Lung (tissue), 12 donors: ENCODE results near the gene ANXA2R. TPM values are rescaled to one million over a fixed set of nuclear protein-coding genes. Genes with fewer than 3 reads are reported as not detected.

Experiments
- ATAC-seq: fragments of 200-7000 bp; cut with Tn5 transposase; one replicate; pipeline ENCODE4 v1.9.1; 2020; ENCODE audit warnings: moderate number of reproducible peaks; ENCODE audit not compliant: insufficient read depth, low FRiP score
- DNase-seq, 3 donors: peaks; one replicate each; pipeline ENCODE4 v3.0.0-alpha.2; 2013 to 2017
- H3K27ac ChIP-seq, 2 donors: one replicate each; pipeline ENCODE4 v1.5.1; 2013; ENCODE audit warnings: mild to moderate bottlenecking in 2 of 2, moderate library complexity in 2 of 2, control low read depth in 1 of 2, inconsistent platforms in 1 of 2, low read depth in 1 of 2, low read length in 1 of 2
- H3K27me3 ChIP-seq, 3 donors: one replicate each; pipeline ENCODE4 v1.5.1; 2013; ENCODE audit warnings: low read length in 2 of 3; ENCODE audit not compliant: control insufficient read depth in 3 of 3, insufficient read depth in 3 of 3
- H3K36me3 ChIP-seq, 4 donors: one replicate each; pipeline ENCODE4 v1.5.1; 2013; ENCODE audit warnings: low read length in 4 of 4, mild to moderate bottlenecking in 1 of 4, moderate library complexity in 1 of 4; ENCODE audit not compliant: control insufficient read depth in 4 of 4, insufficient read depth in 4 of 4
- H3K4me1 ChIP-seq, 5 donors: one replicate each; pipeline ENCODE4 v1.5.1; 2013; ENCODE audit warnings: low read length in 5 of 5, mild to moderate bottlenecking in 2 of 5, moderate library complexity in 1 of 5; ENCODE audit not compliant: control insufficient read depth in 5 of 5, insufficient read depth in 5 of 5
- H3K4me3 ChIP-seq: one replicate; pipeline ENCODE4 v1.5.1; 2013; ENCODE audit warnings: mild to moderate bottlenecking, control low read depth, moderate library complexity
- H3K9ac ChIP-seq, 2 donors: one replicate each; pipeline ENCODE4 v1.5.1; 2013; ENCODE audit warnings: low read length in 2 of 2, control low read depth in 1 of 2; ENCODE audit not compliant: insufficient read depth in 1 of 2
- H3K9me3 ChIP-seq, 4 donors: one replicate each; pipeline ENCODE4 v1.5.1; 2013; ENCODE audit warnings: low read length in 3 of 4, mild to moderate bottlenecking in 1 of 4, moderate library complexity in 1 of 4; ENCODE audit not compliant: control insufficient read depth in 4 of 4, insufficient read depth in 3 of 4
- CTCF ChIP-seq: IDR thresholded peaks from 2 replicates; pipeline ENCODE4 v1.5.1; 2012; ENCODE audit warnings: mild to moderate bottlenecking; ENCODE audit errors: control extremely low read depth, extremely low read depth
- WGBS, 2 donors: extraction: QIAGEN DNeasy Blood & Tissue Kit; methylation state at CpG; one replicate each; pipeline ENCODE4 v1.1.7; 2013; 5-methylcytosine and 5-hydroxymethylcytosine counted together
- polyA plus RNA-seq, 2 donors: library from polyadenylated mRNA; stranded (reverse); fragments of 200-250 nt; gene quantifications; one replicate each; pipeline ENCODE4 v1.2.1, GENCODE V29; 2013
- total RNA-seq, 2 donors: library from RNA; depleted of rRNA in 1 of 2; stranded (reverse); fragments of >200 nt in 1 of 2; gene quantifications; one replicate each; pipeline ENCODE4 v1.2.1, GENCODE V29; 2014 to 2021
- donor health status: control.
- donor health status: control.
- donor health status: Bipolar disorder and iron deficiency.
- donor health status: healthy.
- donor health status: DM: yes; HTN: yes; CAD: no.

The ANXA2R gene
- total and polyA plus RNA-seq, 4 donors, result 4.0 to 5.2 (median 4.8) TPM

GRCh38 chr5:43051684-43052083, 11.6 kb upstream of the ANXA2R start:
- Histone ChIP-seq H3K9ac (no peak overlapping the region), H3K36me3 (peaks cover 0 to 5% (median 2%) of the 10 kb centered on the region in 4 donors), H3K9me3 (peaks cover 0 to 2% (median 0%) of the 10 kb centered on the region in 4 donors), H3K27me3 (peaks cover 0 to 6% (median 2%) of the 10 kb centered on the region in 3 donors), H3K27ac (no peak overlapping the region), H3K4me3 (no peak overlapping the region), H3K4me1 (no peaks in the 10 kb centered on the region)
- DNase-seq (no peak), ATAC-seq (no peak)
- WGBS, 2 donors, result 92 to 95% methylated on average over 2 of the region's 2 CpGs
- TF ChIP-seq CTCF, result no peak

- H3K27ac ChIP-seq, result no peak overlapping the region
- WGBS, 2 donors, result 73 to 75% methylated on average over 4 of the region's 4 CpGs
- no peaks in the 10 kb centered on the region for H3K4me1 ChIP-seq
- H3K9me3 ChIP-seq, result peaks cover 0 to 2% (median 0%) of the 10 kb centered on the region in 4 donors
- ATAC-seq, result no peak
- H3K4me3 ChIP-seq, result no peak overlapping the region
- H3K36me3 ChIP-seq, result peaks cover 0 to 5% (median 2%) of the 10 kb centered on the region in 4 donors
- no peak overlapping the region for H3K9ac ChIP-seq
- DNase-seq, result no peak
- no peak for TF ChIP-seq CTCF
- peaks cover 0 to 15% (median 14%) of the 10 kb centered on the region in 3 donors for H3K27me3 ChIP-seq
These were observed 10.3 kb upstream of the ANXA2R start for GRCh38 chr5:43050384-43050783.

- no peak overlapping the region for H3K27ac ChIP-seq
- H3K36me3 ChIP-seq, result peaks cover 0 to 5% (median 2%) of the 10 kb centered on the region in 4 donors
- ATAC-seq (no peak), DNase-seq (no peak)
- peaks cover 0 to 27% (median 26%) of the 10 kb centered on the region in 3 donors for H3K27me3 ChIP-seq
- H3K4me3 ChIP-seq, result no peak overlapping the region
- peaks cover 0 to 2% (median 0%) of the 10 kb centered on the region in 4 donors for H3K9me3 ChIP-seq
- peaks cover 0 to 2% (median 0%) of the 10 kb centered on the region in 5 donors for H3K4me1 ChIP-seq
- no peak overlapping the region for H3K9ac ChIP-seq
- 89 to 90% methylated on average over 5 of the region's 5 CpGs for WGBS, 2 donors
- no peak for TF ChIP-seq CTCF
These were observed 9.1 kb upstream of the ANXA2R start for GRCh38 chr5:43049236-43049635.

DNA sequence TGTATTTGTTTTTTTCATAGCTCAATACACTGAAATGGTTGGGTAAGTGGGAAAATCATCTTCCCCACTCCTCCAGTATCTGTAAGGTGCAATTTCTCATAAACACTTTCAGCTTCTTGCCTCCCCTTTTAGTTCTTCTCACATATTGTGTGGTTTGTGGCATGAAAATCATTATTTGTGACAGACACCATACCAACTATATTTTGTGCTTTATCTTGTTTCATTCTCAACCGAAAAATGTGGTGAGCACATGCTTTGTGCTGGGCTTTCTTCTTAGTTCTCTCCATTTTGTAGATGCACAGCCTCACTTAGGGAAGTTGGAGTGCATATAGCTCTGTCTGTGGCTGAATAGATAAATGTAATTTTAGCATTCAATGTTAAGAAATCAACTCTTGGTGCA, 6.4 kb upstream of the ANXA2R start:
- no peaks in the 10 kb centered on the region for H3K9me3 ChIP-seq
- TF ChIP-seq CTCF, result no peak
- 88 to 96% methylated on average over 1 of the region's 1 CpG for WGBS, 2 donors
- H3K9ac ChIP-seq, result no peak overlapping the region
- H3K27ac ChIP-seq, result no peak overlapping the region
- H3K36me3 ChIP-seq, result peaks cover 0 to 3% (median under 1%) of the 10 kb centered on the region in 4 donors
- no peak overlapping the region for H3K4me3 ChIP-seq
- peaks cover 0 to 18% (median 0%) of the 10 kb centered on the region in 5 donors for H3K4me1 ChIP-seq
- ATAC-seq, result no peak
- no peak for DNase-seq
- peaks cover 0 to 36% (median 36%) of the 10 kb centered on the region in 3 donors for H3K27me3 ChIP-seq
